Measurements from ENCODE around the gene PALLD. TPM values are rescaled to one million over a fixed set of nuclear protein-coding genes. Genes with fewer than 3 reads are reported as not detected.

Gene PALLD
- total and polyA plus RNA-seq, 2 of the 13 experiments (the other 11 are each of a cell fraction or from before 2014, with no cell fraction given), result 0.50 to 1.5 TPM

- no peaks in the 10 kb centered on the region for H4K20me1 ChIP-seq (ENCODE audit: insufficient read depth, low read length)
- intact Hi-C loops (cut with micrococcal nuclease; ENCODE audit: unreplicated experiment), result no loop called here
- no peak overlapping the region for H3K4me2 ChIP-seq (ENCODE audit: low read depth, low read length)
- ATAC-seq, result no peak
- WGBS (ENCODE audit: low lambda C conversion rate), result 82% methylated on average over 6 of the region's 6 CpGs
- H3K4me3 ChIP-seq (replicated peaks in 1 of 3; ENCODE audit: insufficient read depth in 1 of 3, low read depth in 2 of 3, low read length in 3 of 3), result no peak overlapping the region
- in situ Hi-C loops (cut with HindIII; ENCODE audit: extremely low pct_ligation_motif_present, low pct_unique_long_range_greater_than_20kb), result no loop called here
- peaks cover 25% of the 10 kb centered on the region for H3K4me1 ChIP-seq (ENCODE audit: insufficient read depth, low read length)
- no peak overlapping the region for H3K27ac ChIP-seq (ENCODE audit: extremely low read length, insufficient read depth, low read length)
- no peaks in the 10 kb centered on the region; a peak in 1 of 5 replicates for H3K27me3 ChIP-seq (ENCODE audit: control insufficient read depth in 1 of 2, insufficient read depth in 2 of 2, low read length in 2 of 2)
- FAIRE-seq, result no peak
- H2AFZ ChIP-seq (ENCODE audit: low read length), result no peak overlapping the region
- BruUV-seq (replicated peaks), result no TSS peak
- DNase-seq (ENCODE audit: low spot score), result no peak
- H3K79me2 ChIP-seq (ENCODE audit: insufficient read depth, low read length), result no peaks in the 10 kb centered on the region
- ChIA-PET CTCF (ENCODE audit: low intra/inter-chr PET ratio, low total read pairs) (no interaction called here), POLR2A (no interaction called here)
- H3K36me3 ChIP-seq (replicated peaks in 1 of 2; ENCODE audit: control insufficient read depth in 1 of 2, insufficient read depth in 2 of 2, low read length in 2 of 2), result no peaks in the 10 kb centered on the region
- no peaks in the 10 kb centered on the region for H3K9me3 ChIP-seq (ENCODE audit: low read length)
- no peak overlapping the region for H3K9ac ChIP-seq (ENCODE audit: insufficient read depth, low read depth, low read length)
- TF ChIP-seq MTERF4 (CRISPR knock-in tag; IDR thresholded peaks at IDR 0.05) (no peak), ATF4 (CRISPR knock-in tag; IDR thresholded peaks at IDR 0.05) (no peak), EZH2 (conservative IDR thresholded peaks at IDR 0.05; ENCODE audit: low read depth, low read length) (no peak), ZFP91 (CRISPR knock-in tag; IDR thresholded peaks at IDR 0.05; ENCODE audit: borderline replicate concordance) (no peak), XBP1 (CRISPR knock-in tag; IDR thresholded peaks at IDR 0.05) (no peak), TRIM24 (CRISPR knock-in tag; IDR thresholded peaks at IDR 0.05) (no peak), TARDBP (CRISPR knock-in tag; IDR thresholded peaks at IDR 0.05) (no peak), ZNF768 (CRISPR knock-in tag; IDR thresholded peaks at IDR 0.05) (no peak), ELK4 (CRISPR knock-in tag; IDR thresholded peaks at IDR 0.05; ENCODE audit: borderline replicate concordance) (no peak), ZNF558 (CRISPR knock-in tag; IDR thresholded peaks at IDR 0.05; ENCODE audit: borderline replicate concordance) (no peak), ZNF160 (CRISPR knock-in tag; IDR thresholded peaks at IDR 0.05) (no peak), ZNF580 (CRISPR knock-in tag; IDR thresholded peaks at IDR 0.05; ENCODE audit: borderline replicate concordance, low read depth) (no peak), HHEX (CRISPR knock-in tag; IDR thresholded peaks at IDR 0.05) (no peak), CEBPG (CRISPR knock-in tag; IDR thresholded peaks at IDR 0.05) (no peak), ZNF513 (CRISPR knock-in tag; conservative IDR thresholded peaks at IDR 0.05) (no peak), ZMYM4 (CRISPR knock-in tag; IDR thresholded peaks at IDR 0.05) (no peak), GMEB2 (CRISPR knock-in tag; IDR thresholded peaks at IDR 0.05; ENCODE audit: low read depth) (no peak)
Measured at GRCh38 chr4:168880072-168880675, 383.3 kb downstream of the PALLD start.
